HepG2 (cell line): Measurements from ENCODE around the gene YJEFN3. TPM values are rescaled to one million over a fixed set of nuclear protein-coding genes. Genes with fewer than 3 reads are reported as not detected.

ENCODE experiments used
- ATAC-seq: fragments of 200-7000 bp; cut with Tn5 transposase; 3 replicates; pipeline ENCODE4 v1.9.1; 2020; ENCODE audit warnings: mild to moderate bottlenecking, moderate library complexity
- BruUV-seq: library from RNA; stranded (reverse); fragments of 400-500 nt; replicated peaks from 2 replicates; lab custom pipeline; 2021; lab: Mats Ljungman, UMichigan
- CTCF ChIA-PET: fragments of 300-600 bp; formaldehyde crosslinking; extraction: SDS; loops from one replicate; lab custom pipeline; 2021; ENCODE audit warnings: low total read pairs, inconsistent platforms, low intra/inter-chr PET ratio; lab: Yijun Ruan, JAX
- POLR2A ChIA-PET: fragments of 350-600 bp; sonication (Branson Sonifier 250); formaldehyde crosslinking; loops from one replicate; lab custom pipeline; 2020; ENCODE audit warnings: antibody characterized with exemption, inconsistent platforms; lab: Yijun Ruan, JAX
- DNase-seq: peaks from one replicate; pipeline ENCODE4 v3.0.0-alpha.2; 2015; ENCODE audit warnings: low spot score
- FAIRE-seq: peaks from 3 replicates; lab custom pipeline; 2011; peaks lifted over from hg19 to GRCh38; lab: Jason Lieb, UNC
- H2AFZ ChIP-seq: one replicate; pipeline ENCODE4 v1.6.1; 2011; ENCODE audit warnings: low read length, inconsistent platforms
- H3K27ac ChIP-seq: fragments of 300-600 bp; 3 replicates; pipeline ENCODE4 v1.8.0; 2011; ENCODE audit warnings: mixed run types, mild to moderate bottlenecking, mixed read lengths, low read length, inconsistent platforms; ENCODE audit not compliant: insufficient read depth; ENCODE audit errors: extremely low read length
- H3K27me3 ChIP-seq, 2 experiments: fragments of 200-600 bp in 1 of 2; 2 replicates in 1 of 2; 3 replicates in 1 of 2; pipeline versions ENCODE4 v1.6.0 to v1.8.0; 2011; ENCODE audit warnings: low read length in 2 of 2, mild to moderate bottlenecking in 2 of 2, moderate library complexity in 2 of 2, inconsistent platforms in 1 of 2; ENCODE audit not compliant: insufficient read depth in 2 of 2, control insufficient read depth in 1 of 2
- H3K36me3 ChIP-seq, 2 experiments: fragments of 200-600 bp in 1 of 2; replicated peaks in 1 of 2; 2 replicates in 1 of 2; 3 replicates in 1 of 2; pipeline versions ENCODE4 v1.5.1 to v1.8.0; 2011; ENCODE audit warnings: low read length in 2 of 2, inconsistent platforms in 1 of 2; ENCODE audit not compliant: insufficient read depth in 2 of 2, control insufficient read depth in 1 of 2
- H3K4me1 ChIP-seq: 2 replicates; pipeline ENCODE4 v1.5.1; 2012; ENCODE audit warnings: low read length, inconsistent platforms; ENCODE audit not compliant: insufficient read depth
- H3K4me2 ChIP-seq: 2 replicates; pipeline ENCODE4 v1.6.0; 2011; ENCODE audit warnings: low read depth, low read length, inconsistent platforms
- H3K4me3 ChIP-seq, 3 experiments: fragments of 200-600 bp in 1 of 3; sonication (generic), shearing (Covaris generic) in 1 of 3; replicated peaks in 1 of 3; 2 replicates each; pipeline ENCODE4 v1.5.1; 2011 to 2016; ENCODE audit warnings: low read length in 3 of 3, inconsistent platforms in 2 of 3, low read depth in 2 of 3, mild to moderate bottlenecking in 2 of 3, control low read depth in 1 of 3, mixed read lengths in 1 of 3; ENCODE audit not compliant: insufficient read depth in 1 of 3
- H3K79me2 ChIP-seq: one replicate; pipeline ENCODE4 v1.6.1; 2011; ENCODE audit warnings: low read length, inconsistent platforms; ENCODE audit not compliant: insufficient read depth
- H3K9ac ChIP-seq: 2 replicates; pipeline ENCODE4 v1.6.0; 2011; ENCODE audit warnings: mild to moderate bottlenecking, low read depth, low read length, inconsistent platforms; ENCODE audit not compliant: insufficient read depth
- H3K9me3 ChIP-seq: 2 replicates; pipeline ENCODE4 v1.5.1; 2012; ENCODE audit warnings: mild to moderate bottlenecking, low read length
- H4K20me1 ChIP-seq: 2 replicates; pipeline ENCODE4 v1.6.0; 2011; ENCODE audit warnings: inconsistent platforms, mild to moderate bottlenecking, low read length, moderate library complexity; ENCODE audit not compliant: insufficient read depth
- ATF3 ChIP-seq: sonication (generic); formaldehyde crosslinking; IDR thresholded peaks from 2 replicates; pipeline ENCODE4 v1.4.0; 2020; ENCODE audit warnings: missing genetic modification reagents
- FOSL2 ChIP-seq: sonication (generic); formaldehyde crosslinking; IDR thresholded peaks from 2 replicates; pipeline ENCODE4 v1.4.0; 2020; ENCODE audit warnings: missing genetic modification reagents
- FOXP4 ChIP-seq: sonication (generic); formaldehyde crosslinking; IDR thresholded peaks from 2 replicates; pipeline ENCODE4 v1.4.0; 2020; ENCODE audit warnings: missing genetic modification reagents
- HES4 ChIP-seq: sonication (generic); formaldehyde crosslinking; IDR thresholded peaks from 2 replicates; pipeline ENCODE4 v1.9.0; 2021; ENCODE audit warnings: mild to moderate bottlenecking, missing genetic modification reagents, borderline replicate concordance
- HMGA1 ChIP-seq: sonication (generic); formaldehyde crosslinking; conservative IDR thresholded peaks from 2 replicates; pipeline ENCODE4 v1.4.0; 2020; ENCODE audit warnings: missing genetic modification reagents
- HNRNPLL ChIP-seq: fragments of 200-400 bp; formaldehyde crosslinking; IDR thresholded peaks from 2 replicates; pipeline ENCODE4 v1.6.1; 2017; ENCODE audit warnings: mild to moderate bottlenecking, low read depth, low read length; ENCODE audit not compliant: poor library complexity, severe bottlenecking
- NBN ChIP-seq: fragments of 450-650 bp; conservative IDR thresholded peaks from 2 replicates; pipeline ENCODE4 v1.6.1; 2017
- NKX3-1 ChIP-seq: sonication (generic); formaldehyde crosslinking; IDR thresholded peaks from 2 replicates; pipeline ENCODE4 v1.5.0; 2020; ENCODE audit warnings: missing genetic modification reagents
- NR2F1 ChIP-seq, 2 experiments: fragments of 450-650 bp in 1 of 2; formaldehyde crosslinking in 1 of 2; IDR thresholded peaks; 2 replicates each; pipeline versions ENCODE4 v1.5.0 to v1.6.1; 2016 to 2020; ENCODE audit warnings: mild to moderate bottlenecking in 1 of 2, missing compliant biosample characterization in 1 of 2, missing genetic modification reagents in 1 of 2, moderate library complexity in 1 of 2
- THAP11 ChIP-seq: IDR thresholded peaks from 2 replicates; pipeline ENCODE4 v1.6.1; 2016; ENCODE audit warnings: missing biosample characterization, missing genetic modification reagents
- ZEB1 ChIP-seq: IDR thresholded peaks from 2 replicates; pipeline ENCODE4 v1.6.1; 2012; ENCODE audit warnings: mild to moderate bottlenecking, low read depth, inconsistent platforms; ENCODE audit not compliant: insufficient replicate concordance
- ZFP36L2 ChIP-seq: sonication (generic); formaldehyde crosslinking; IDR thresholded peaks from 2 replicates; pipeline ENCODE4 v1.4.0; 2020; ENCODE audit warnings: missing genetic modification reagents
- ZNF317 ChIP-seq: sonication (generic); formaldehyde crosslinking; IDR thresholded peaks from 2 replicates; pipeline ENCODE4 v1.5.0; 2020; ENCODE audit warnings: mild to moderate bottlenecking, missing genetic modification reagents
- ZNF362 ChIP-seq: sonication (generic); formaldehyde crosslinking; IDR thresholded peaks from 2 replicates; pipeline ENCODE4 v1.4.0; 2020; ENCODE audit warnings: missing genetic modification reagents, mild to moderate bottlenecking, borderline replicate concordance
- WGBS: methylation state at CpG from one replicate; pipeline ENCODE4 v1.1.6; 2017; ENCODE audit warnings: low lambda C conversion rate; 5-methylcytosine and 5-hydroxymethylcytosine counted together
- in situ Hi-C: cut with HindIII; loops from 2 replicates; pipeline ENCODE4 v1.10.0; 2017; ENCODE audit warnings: low pct_unique_long_range_greater_than_20kb; ENCODE audit not compliant: extremely low pct_ligation_motif_present
- intact Hi-C: fragments of 100-400 bp; cut with micrococcal nuclease; formaldehyde crosslinking; loops from one replicate; pipeline ENCODE4 v1.10.0; 2022; ENCODE audit not compliant: unreplicated experiment
- polyA plus RNA-seq, 8 experiments: library from polyadenylated mRNA; depleted of rRNA in 3 of 8; stranded (reverse) in 7 of 8; unstranded in 1 of 8; fragments of >200 nt; fragmentation: Illumina TruSeq in 4 of 8; extraction: Trizol in 4 of 8; gene quantifications; 2 replicates each; pipeline versions ENCODE4 v1.2.1 to v1.2.3, GENCODE V29; 2011 to 2016; ENCODE audit warnings: low read depth in 4 of 8, missing spikeins in 1 of 8, mixed read lengths in 1 of 8; ENCODE audit not compliant: insufficient read depth in 1 of 8
- total RNA-seq, 5 experiments: library from RNA; depleted of rRNA; stranded (reverse); fragments of >200 nt; fragmentation: Illumina TruSeq; extraction: Trizol; gene quantifications; 2 replicates each; pipeline ENCODE4 v1.2.3, GENCODE V29; 2016; ENCODE audit warnings: low read depth in 1 of 5

The YJEFN3 gene
- total and polyA plus RNA-seq, 2 of the 13 experiments (the other 11 are each of a cell fraction or from before 2014, with no cell fraction given) = 0.89 to 4.0 TPM

- no peak overlapping the region for H3K4me3 ChIP-seq
- no peaks in the 10 kb centered on the region for H3K36me3 ChIP-seq
- H3K27ac ChIP-seq = no peak overlapping the region
- H3K27me3 ChIP-seq = peaks cover 3% of the 10 kb centered on the region in 2 experiments; a peak in 2 of 5 replicates
- no peaks in the 10 kb centered on the region for H4K20me1 ChIP-seq
- ATAC-seq (peak; percentile 52), DNase-seq (no peak), FAIRE-seq (no peak)
- H3K9me3 ChIP-seq = no peaks in the 10 kb centered on the region
- WGBS = 9% methylated on average over 7 of the region's 7 CpGs
- CTCF ChIA-PET = no interaction called here
- no peak overlapping the region for H2AFZ ChIP-seq
- BruUV-seq = no TSS peak
- TF ChIP-seq FOSL2 (CRISPR knock-in tag) (0 out of 2 replicates have a peak, but pooled peaks have one; percentile 11), NBN (no peak), ATF3 (0 out of 2 replicates have a peak, but pooled peaks have one; percentile 24), NR2F1 (CRISPR knock-in tag; IDR thresholded peaks at IDR 0.05) (0 out of 4 replicates have a peak, but pooled peaks of 1 of the 2 experiments have one; percentile 25), ZNF362 (CRISPR knock-in tag) (peak; percentile 23; the same call in 1 of the 2 replicates)
- peaks cover 24% of the 10 kb centered on the region for H3K4me1 ChIP-seq
- POLR2A ChIA-PET = no interaction called here
- H3K4me2 ChIP-seq = no peak overlapping the region
- H3K9ac ChIP-seq = no peak overlapping the region
- in situ Hi-C loops (loop anchor here (25.0 kb wide), 1 partner anchor 996 kb away; the partner anchor contains the start of gene ZNF737), intact Hi-C loops (no loop called here)
- no peaks in the 10 kb centered on the region for H3K79me2 ChIP-seq
These were observed 37.6 kb downstream of the YJEFN3 start for GRCh38 chr19:19566306-19566705.

GRCh38 chr19:19567391-19567790, 38.7 kb downstream of the YJEFN3 start:
- intact Hi-C loops = no loop called here
- no peaks in the 10 kb centered on the region for H3K79me2 ChIP-seq
- DNase-seq = no peak
- no TSS peak for BruUV-seq
- TF ChIP-seq ZEB1 (no peak), NKX3-1 (CRISPR knock-in tag) (no peak), HES4 (CRISPR knock-in tag) (no peak), THAP11 (CRISPR knock-in tag) (no peak), HMGA1 (CRISPR knock-in tag) (no peak), HNRNPLL (no peak), ZFP36L2 (CRISPR knock-in tag) (no peak), FOXP4 (CRISPR knock-in tag) (no peak), ZNF317 (CRISPR knock-in tag) (no peak)
- no peak overlapping the region for H3K9ac ChIP-seq
- ATAC-seq = no peak
- WGBS = 0% methylated on average over 2 of the region's 3 CpGs
- peaks cover under 1 to 3% of the 10 kb centered on the region in 2 experiments; a peak in 2 of 5 replicates for H3K27me3 ChIP-seq
- peaks cover 20% of the 10 kb centered on the region for H3K4me1 ChIP-seq
- H3K4me2 ChIP-seq = no peak overlapping the region
- CTCF ChIA-PET = no interaction called here
- no peaks in the 10 kb centered on the region for H3K9me3 ChIP-seq
- no peaks in the 10 kb centered on the region for H4K20me1 ChIP-seq
- H3K36me3 ChIP-seq = no peaks in the 10 kb centered on the region
- no peak overlapping the region for H3K4me3 ChIP-seq
- H3K27ac ChIP-seq = no peak overlapping the region
- no peak for FAIRE-seq
- no peak overlapping the region for H2AFZ ChIP-seq
- in situ Hi-C loops = loop anchor here (25.0 kb wide), 1 partner anchor 995 kb away; the partner anchor contains the start of gene ZNF737
- POLR2A ChIA-PET = no interaction called here
